T-cell (primary cell): ENCODE data around the gene SMIM41. TPM values are rescaled to one million over a fixed set of nuclear protein-coding genes. Genes with fewer than 3 reads are reported as not detected.

Experiments used
- ATAC-seq, 4 experiments: fragments of 200-7000 bp in 3 of 4; fragments of 150-1000 bp in 1 of 4; cut with Tn5 transposase; replicated peaks in 1 of 4; 1 replicate in 3 of 4; 2 replicates in 1 of 4; pipeline ENCODE4 v1.10.0; 2021; ENCODE audit warnings: moderate library complexity in 3 of 4, mild to moderate bottlenecking in 2 of 4, moderate number of reproducible peaks in 1 of 4
- CTCF ChIA-PET, 2 donors: fragments of 300-600 bp; sonication (Branson Sonifier 250); formaldehyde crosslinking; loops; one replicate each; lab custom pipeline; 2022; ENCODE audit warnings: antibody characterized with exemption in 2 of 2; lab: Charles Lee
- POLR2A ChIA-PET, 2 donors: fragments of 300-600 bp; sonication (Branson Sonifier 250); formaldehyde crosslinking; loops; one replicate each; lab custom pipeline; 2022; ENCODE audit warnings: antibody characterized with exemption in 2 of 2; lab: Charles Lee
- DNase-seq, 35 experiments: peaks; one replicate each; pipeline versions ENCODE4 v3.0.0 to v3.0.0-alpha.2; 2013 to 2023
- H3K27ac ChIP-seq: one replicate; pipeline ENCODE4 v1.5.1; 2013; ENCODE audit warnings: low read length
- H3K27me3 ChIP-seq, 2 experiments: replicated peaks in 1 of 2; 1 replicate in 1 of 2; 2 replicates in 1 of 2; pipeline versions ENCODE4 v1.6.1 to v1.7.0; 2013; ENCODE audit warnings: low read length in 1 of 2, mixed read lengths in 1 of 2; ENCODE audit not compliant: control insufficient read depth in 2 of 2, insufficient read depth in 2 of 2; ENCODE audit errors: extremely low read depth in 1 of 2
- H3K36me3 ChIP-seq, 2 donors: 1 replicate in 1 of 2; 2 replicates in 1 of 2; pipeline versions ENCODE4 v1.6.1 to v1.7.0; 2013; ENCODE audit warnings: low read length in 1 of 2; ENCODE audit not compliant: control insufficient read depth in 2 of 2, insufficient read depth in 1 of 2; ENCODE audit errors: extremely low read depth in 1 of 2
- H3K4me1 ChIP-seq, 2 experiments: 1 replicate in 1 of 2; 2 replicates in 1 of 2; pipeline versions ENCODE4 v1.6.1 to v1.7.0; 2013; ENCODE audit warnings: low read length in 2 of 2, mixed read lengths in 1 of 2; ENCODE audit not compliant: insufficient read depth in 2 of 2, control insufficient read depth in 1 of 2; ENCODE audit errors: extremely low read depth in 1 of 2
- H3K4me3 ChIP-seq, 2 donors: 1 replicate in 1 of 2; 2 replicates in 1 of 2; pipeline versions ENCODE4 v1.5.1 to v1.7.0; 2013; ENCODE audit warnings: mild to moderate bottlenecking in 2 of 2, low read length in 1 of 2, moderate library complexity in 1 of 2; ENCODE audit not compliant: control insufficient read depth in 1 of 2; ENCODE audit errors: extremely low read depth in 1 of 2
- H3K9me3 ChIP-seq: 2 replicates; pipeline ENCODE4 v1.7.0; 2013
- H3K27ac Mint-ChIP-seq, 2 donors: one replicate each; pipeline ENCODE4 v1.8.0; 2020 to 2021; ENCODE audit warnings: mild to moderate bottlenecking in 2 of 2, mixed read lengths in 2 of 2
- H3K27me3 Mint-ChIP-seq, 2 donors: one replicate each; pipeline ENCODE4 v1.8.0; 2021 to 2022; ENCODE audit warnings: mixed read lengths in 2 of 2
- H3K36me3 Mint-ChIP-seq: one replicate; pipeline ENCODE4 v1.8.0; 2021; ENCODE audit warnings: mixed read lengths
- H3K4me1 Mint-ChIP-seq, 3 donors: one replicate each; pipeline ENCODE4 v1.8.0; 2020 to 2022; ENCODE audit warnings: mixed read lengths in 3 of 3, mild to moderate bottlenecking in 1 of 3
- H3K4me3 Mint-ChIP-seq, 3 donors: one replicate each; pipeline ENCODE4 v1.8.0; 2020 to 2022; ENCODE audit warnings: mild to moderate bottlenecking in 3 of 3, mixed read lengths in 3 of 3, moderate library complexity in 3 of 3
- H3K9me3 Mint-ChIP-seq, 3 donors: one replicate each; pipeline ENCODE4 v1.8.0; 2020 to 2022; ENCODE audit warnings: mixed read lengths in 3 of 3
- WGBS: methylation state at CpG from one replicate; pipeline ENCODE4 v1.1.5; 2013; ENCODE audit warnings: missing lambda C conversion rate; ENCODE audit not compliant: insufficient coverage; 5-methylcytosine and 5-hydroxymethylcytosine counted together
- total RNA-seq, 35 experiments: library from RNA in 6 of 35; stranded (reverse) in 6 of 35; fragments of 120-200 nt in 1 of 35; gene quantifications; one replicate each; pipeline versions ENCODE4 v1.2.1 to v1.2.4 and lab custom pipeline; 2013 to 2026

Gene SMIM41
- total RNA-seq, 5 donors from 2014 or later (not counting 1 experiment from before 2014, with no cell fraction given): 0.41 TPM; not detected in 4

- no peak overlapping the region for H3K4me3 Mint-ChIP-seq
- ChIA-PET POLR2A (no interaction called here), CTCF (interaction anchor here in 1 of 2 donors (0.5 to 0.6 kb wide), 2 partner anchors 103 to 150 kb away, joined by 3 to 8 read pairs; no protein-coding TSS in a partner anchor)
- H3K4me1 ChIP-seq: no peaks in the 10 kb centered on the region
- no peaks in the 10 kb centered on the region for H3K36me3 ChIP-seq
- H3K4me3 ChIP-seq: no peak overlapping the region
- ATAC-seq (no peak), DNase-seq (peak in 1 of 35 experiments; percentile 10)
- H3K27me3 ChIP-seq: peaks cover 0 to 55% of the 10 kb centered on the region in 2 experiments
- H3K4me1 Mint-ChIP-seq: no peaks in the 10 kb centered on the region
- 63% methylated on average over 7 of the region's 10 CpGs for WGBS
- no peaks in the 10 kb centered on the region for H3K9me3 Mint-ChIP-seq
- no peaks in the 10 kb centered on the region for H3K36me3 Mint-ChIP-seq
- peaks cover 16 to 17% of the 10 kb centered on the region in 2 donors for H3K27me3 Mint-ChIP-seq
- no peak overlapping the region for H3K27ac ChIP-seq
- H3K9me3 ChIP-seq: no peaks in the 10 kb centered on the region
- peak overlapping the region in 1 of 2 donors; percentile 2 for H3K27ac Mint-ChIP-seq
These were observed 48.4 kb downstream of the SMIM41 start for GRCh38 chr12:52127683-52128450.

DNA sequence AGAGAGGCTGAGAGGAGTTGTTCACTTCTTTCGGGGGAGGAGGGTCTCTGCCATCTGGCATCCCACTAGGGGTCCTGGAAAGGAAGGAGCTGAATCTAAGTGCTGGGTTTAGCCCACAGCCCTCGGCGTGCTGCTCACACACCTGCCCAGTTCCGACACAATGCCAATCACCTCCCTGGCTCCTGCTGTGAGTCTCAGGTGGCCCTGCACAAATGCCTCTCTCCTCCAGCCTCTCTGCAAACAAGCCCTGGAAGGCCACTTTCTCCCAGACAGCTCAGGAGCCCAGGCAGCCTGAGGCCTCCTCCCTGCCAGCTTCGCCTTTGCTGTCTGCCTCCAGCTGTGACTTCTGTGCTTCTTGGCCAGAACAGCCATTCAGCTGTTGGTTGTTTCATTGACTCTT lies 51.2 kb downstream of the SMIM41 start:
- CTCF ChIA-PET: interaction anchor here in 1 of 2 donors (0.8 kb wide), 1 partner anchor 9 kb away, joined by 3 read pairs; no protein-coding TSS in a partner anchor

GRCh38 chr12:52132754-52133161 lies 53.3 kb downstream of the SMIM41 start:
- H3K4me3 ChIP-seq: no peak overlapping the region
- Mint-ChIP-seq H3K9me3 (no peaks in the 10 kb centered on the region), H3K36me3 (no peaks in the 10 kb centered on the region), H3K27me3 (peaks cover 10 to 15% of the 10 kb centered on the region in 2 donors), H3K4me1 (no peaks in the 10 kb centered on the region), H3K4me3 (no peak overlapping the region), H3K27ac (no peak overlapping the region)
- H3K27ac ChIP-seq: no peak overlapping the region
- DNase-seq: no peak
- ChIA-PET CTCF (no interaction called here), POLR2A (no interaction called here)
- no peak for ATAC-seq
- peaks cover 0 to 22% of the 10 kb centered on the region in 2 experiments for H3K27me3 ChIP-seq
- WGBS: 84% methylated on average over 3 of the region's 3 CpGs
- H3K9me3 ChIP-seq: no peaks in the 10 kb centered on the region
- no peaks in the 10 kb centered on the region for H3K36me3 ChIP-seq
- no peaks in the 10 kb centered on the region for H3K4me1 ChIP-seq

More for the DNA sequence above, 51.2 kb downstream of the SMIM41 start:
- H3K36me3 ChIP-seq: no peaks in the 10 kb centered on the region
- Mint-ChIP-seq H3K27ac (no peak overlapping the region), H3K27me3 (peaks cover 11 to 17% of the 10 kb centered on the region in 2 donors), H3K36me3 (no peaks in the 10 kb centered on the region), H3K4me3 (no peak overlapping the region), H3K4me1 (no peaks in the 10 kb centered on the region), H3K9me3 (no peaks in the 10 kb centered on the region)
- DNase-seq (no peak), ATAC-seq (no peak)
- no peaks in the 10 kb centered on the region for H3K4me1 ChIP-seq
- POLR2A ChIA-PET: no interaction called here
- peaks cover 0 to 33% of the 10 kb centered on the region in 2 experiments for H3K27me3 ChIP-seq
- H3K4me3 ChIP-seq: no peak overlapping the region
- 93% methylated on average over 3 of the region's 5 CpGs for WGBS
- no peaks in the 10 kb centered on the region for H3K9me3 ChIP-seq
- H3K27ac ChIP-seq: no peak overlapping the region

- Mint-ChIP-seq H3K36me3 (no peaks in the 10 kb centered on the region), H3K9me3 (no peaks in the 10 kb centered on the region), H3K4me3 (no peak overlapping the region), H3K27ac (no peak overlapping the region), H3K4me1 (no peaks in the 10 kb centered on the region), H3K27me3 (peaks cover 0 to 26% of the 10 kb centered on the region in 2 donors)
- Histone ChIP-seq H3K4me1 (no peaks in the 10 kb centered on the region), H3K36me3 (no peaks in the 10 kb centered on the region), H3K4me3 (no peak overlapping the region), H3K27ac (no peak overlapping the region), H3K27me3 (peaks cover 0 to 32% of the 10 kb centered on the region in 2 experiments), H3K9me3 (no peaks in the 10 kb centered on the region)
- no peak for ATAC-seq
- ChIA-PET POLR2A (no interaction called here), CTCF (no interaction called here)
- DNase-seq: no peak
- 86% methylated on average over 5 of the region's 5 CpGs for WGBS
These were observed 58.2 kb downstream of the SMIM41 start for GRCh38 chr12:52137746-52138145.

GRCh38 chr12:52139147-52139546 lies 59.6 kb downstream of the SMIM41 start:
- Histone ChIP-seq H3K4me3 (no peak overlapping the region), H3K36me3 (no peaks in the 10 kb centered on the region), H3K4me1 (no peaks in the 10 kb centered on the region), H3K27ac (no peak overlapping the region), H3K27me3 (peaks cover 0 to 33% of the 10 kb centered on the region in 2 experiments), H3K9me3 (no peaks in the 10 kb centered on the region)
- WGBS: 81% methylated on average over 10 of the region's 13 CpGs
- ATAC-seq (no peak), DNase-seq (no peak)
- Mint-ChIP-seq H3K27ac (no peak overlapping the region), H3K9me3 (no peaks in the 10 kb centered on the region), H3K36me3 (no peaks in the 10 kb centered on the region), H3K27me3 (peaks cover 0 to 26% of the 10 kb centered on the region in 2 donors), H3K4me3 (no peak overlapping the region), H3K4me1 (no peaks in the 10 kb centered on the region)
- POLR2A ChIA-PET: no interaction called here
- CTCF ChIA-PET: interaction anchor here in 1 of 2 donors (0.5 kb wide), 1 partner anchor 20 kb away, joined by 3 read pairs; no protein-coding TSS in a partner anchor

DNA sequence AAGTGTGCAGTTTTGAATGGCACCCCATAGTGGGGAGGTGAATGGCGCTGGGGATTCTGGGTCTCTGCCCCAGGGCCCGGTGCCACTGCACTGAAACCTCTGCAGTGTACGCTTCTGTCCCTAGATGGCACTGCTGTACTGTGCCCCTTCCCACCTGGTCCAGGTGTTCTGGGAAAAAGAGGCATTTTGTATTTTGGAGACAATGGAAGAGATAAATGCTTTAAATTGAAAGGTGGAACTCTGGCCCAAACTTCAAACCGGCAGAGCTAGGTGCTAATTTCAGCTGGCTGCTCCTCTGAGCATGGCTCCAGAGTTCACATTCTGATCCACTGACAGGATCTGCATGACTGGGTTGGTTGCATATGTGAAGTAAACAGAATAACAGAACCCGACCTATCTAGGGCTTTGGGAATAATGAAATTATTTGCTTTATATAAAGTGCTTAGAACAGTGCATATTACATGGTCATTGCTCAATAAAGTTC lies 60.1 kb downstream of the SMIM41 start:
- no peak overlapping the region for H3K4me3 ChIP-seq
- peaks cover 0 to 33% of the 10 kb centered on the region in 2 experiments for H3K27me3 ChIP-seq
- Mint-ChIP-seq H3K27me3 (peaks cover 0 to 26% of the 10 kb centered on the region in 2 donors), H3K9me3 (no peaks in the 10 kb centered on the region), H3K4me3 (no peak overlapping the region), H3K4me1 (no peaks in the 10 kb centered on the region), H3K36me3 (no peaks in the 10 kb centered on the region), H3K27ac (no peak overlapping the region)
- ATAC-seq (peak; percentile 76 to 94 (median 84)), DNase-seq (peak in 13 of 35 experiments; percentile 9 to 59 (median 31))
- H3K36me3 ChIP-seq: no peaks in the 10 kb centered on the region
- no peaks in the 10 kb centered on the region for H3K4me1 ChIP-seq
- H3K9me3 ChIP-seq: no peaks in the 10 kb centered on the region
- no peak overlapping the region for H3K27ac ChIP-seq
- ChIA-PET CTCF (interaction anchor here in 1 of 2 donors (0.5 kb wide), 1 partner anchor 20 kb away, joined by 3 read pairs; no protein-coding TSS in a partner anchor), POLR2A (no interaction called here)
- WGBS: 40% methylated on average over 4 of the region's 5 CpGs
